GM11168 (cell line): ENCODE measurements around the gene FANCC.
"Not testable (repeated sequence)": the region's sequence is repeated elsewhere in the genome, so short reads cannot be mapped to it uniquely, and the experiment has no call there.

Experiments
- in situ Hi-C: fragments of 300-500 bp; cut with MboI; formaldehyde crosslinking; loops from one replicate; pipeline ENCODE4 v1.12.0; 2022; ENCODE audit warnings: low sequenced_read_pairs; ENCODE audit not compliant: unreplicated experiment

Gene FANCC

GRCh38 chr9:95284162-95285080 lies 33.1 kb downstream of the FANCC start:
- in situ Hi-C loops: no loop called here

GRCh38 chr9:95283673-95284072 lies 33.8 kb downstream of the FANCC start:
- in situ Hi-C loops: no loop called here

- in situ Hi-C loops: no loop called here
These were observed 35.2 kb downstream of the FANCC start for GRCh38 chr9:95282332-95282731.

GRCh38 chr9:95280745-95281144 lies 36.8 kb downstream of the FANCC start:
- in situ Hi-C loops: no loop called here

GRCh38 chr9:95277509-95277908 lies 40.0 kb downstream of the FANCC start:
- in situ Hi-C loops: no loop called here

GRCh38 chr9:95276395-95276954 lies 41.0 kb downstream of the FANCC start:
- in situ Hi-C loops: no loop called here

GRCh38 chr9:95274160-95274559 lies 43.3 kb downstream of the FANCC start:
- in situ Hi-C loops: not testable (repeated sequence)

- in situ Hi-C loops: no loop called here
These were observed 44.0 kb downstream of the FANCC start for GRCh38 chr9:95273369-95274022.

- in situ Hi-C loops: no loop called here
These were observed 44.7 kb downstream of the FANCC start for GRCh38 chr9:95272830-95273229.

GRCh38 chr9:95270790-95271189 lies 46.7 kb downstream of the FANCC start:
- in situ Hi-C loops: no loop called here

GRCh38 chr9:95269803-95270773 lies 47.4 kb downstream of the FANCC start:
- in situ Hi-C loops: not testable (repeated sequence)

- in situ Hi-C loops: no loop called here
These were observed 48.8 kb downstream of the FANCC start for GRCh38 chr9:95268681-95269080.

- in situ Hi-C loops: no loop called here
These were observed 50.9 kb downstream of the FANCC start for GRCh38 chr9:95266649-95267048.

- in situ Hi-C loops: no loop called here
These were observed 51.5 kb downstream of the FANCC start for GRCh38 chr9:95265960-95266359.

- in situ Hi-C loops: no loop called here
These were observed 52.4 kb downstream of the FANCC start for GRCh38 chr9:95264954-95265615.

GRCh38 chr9:95261890-95262289 lies 55.6 kb downstream of the FANCC start:
- in situ Hi-C loops: no loop called here

GRCh38 chr9:95250462-95251221 lies 66.9 kb downstream of the FANCC start:
- in situ Hi-C loops: no loop called here

GRCh38 chr9:95249986-95250385 lies 67.5 kb downstream of the FANCC start:
- in situ Hi-C loops: no loop called here

GRCh38 chr9:95246547-95246946 lies 71.0 kb downstream of the FANCC start:
- in situ Hi-C loops: no loop called here
